ENCODE results near the gene PHYHD1. TPM values are rescaled to one million over a fixed set of nuclear protein-coding genes. Genes with fewer than 3 reads are reported as not detected.

Gene PHYHD1
- total and polyA plus RNA-seq, 2 of the 13 experiments (the other 11 are each of a cell fraction or from before 2014, with no cell fraction given): 10.6 to 25.3 TPM

DNA sequence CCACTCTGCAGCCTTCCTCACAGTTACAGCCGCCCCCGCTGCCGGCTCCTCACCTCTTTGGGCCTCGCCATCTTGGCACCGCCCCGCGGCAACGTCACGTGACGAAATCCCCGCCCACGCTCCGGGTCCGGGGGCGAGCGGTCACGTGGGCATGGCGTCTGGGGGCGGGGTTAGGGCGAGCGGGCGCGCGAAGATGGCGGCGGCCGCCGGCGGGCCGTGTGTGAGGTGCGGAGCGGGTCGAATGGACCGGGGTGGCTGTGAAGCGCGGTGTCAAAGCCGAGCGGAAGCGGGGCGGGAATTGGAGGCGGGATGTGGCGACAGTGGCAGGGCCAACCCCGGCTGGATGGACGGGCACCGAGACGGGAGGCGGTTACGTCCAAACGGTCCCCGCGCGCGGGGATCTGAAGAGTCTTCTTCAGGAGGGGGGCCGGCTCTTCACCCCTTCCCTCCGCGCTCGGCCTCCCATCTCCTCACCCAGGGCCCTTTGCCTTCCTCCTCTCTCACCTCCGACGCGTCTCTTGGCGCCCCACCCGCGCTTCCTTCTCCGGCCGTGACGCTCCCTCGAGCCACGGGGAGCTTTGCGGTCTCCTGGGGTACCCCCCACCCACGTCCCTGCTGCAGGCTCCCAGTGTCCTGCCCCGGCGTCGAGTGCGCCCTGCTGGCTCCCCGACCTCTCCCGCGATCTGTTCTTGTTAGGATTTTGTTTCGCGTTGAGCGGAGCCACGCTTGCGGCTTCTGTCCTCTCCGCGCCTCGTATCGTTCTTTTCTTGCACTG lies 26.9 kb downstream of the PHYHD1 start, which contains the start of the genes DOLK and NUP188 (continued):
- TF ChIP-seq MAZ (IDR thresholded peaks at IDR 0.05; ENCODE audit: borderline replicate concordance, low read depth, low read length) (peak; percentile 83), MAZ (CRISPR knock-in tag; IDR thresholded peaks at IDR 0.05; ENCODE audit: low read depth) (peak; percentile 86), MTF2 (CRISPR knock-in tag; IDR thresholded peaks at IDR 0.05; ENCODE audit: borderline replicate concordance) (no peak; the same call in 1 of the 2 replicates), NR2F2 (IDR thresholded peaks at IDR 0.05; ENCODE audit: borderline replicate concordance, low read depth) (no peak), ZNF431 (CRISPR knock-in tag; IDR thresholded peaks at IDR 0.05; ENCODE audit: borderline replicate concordance, low read depth) (peak; percentile 70; the same call in 1 of the 2 replicates), HNF4A (CRISPR knock-in tag; IDR thresholded peaks at IDR 0.05) (0 out of 2 replicates have a peak, but pooled peaks have one; percentile 15), MAFK (conservative IDR thresholded peaks at IDR 0.05 in 1 of 2, IDR thresholded peaks at IDR 0.05 in 1 of 2; ENCODE audit: low read length in 2 of 2) (no peak), ARHGAP35 (CRISPR knock-in tag; IDR thresholded peaks at IDR 0.05; ENCODE audit: borderline replicate concordance) (no peak), NR2C2 (CRISPR knock-in tag; IDR thresholded peaks at IDR 0.05; ENCODE audit: borderline replicate concordance) (peak; percentile 61; the same call in 1 of the 2 replicates), RARG (CRISPR knock-in tag; IDR thresholded peaks at IDR 0.05; ENCODE audit: low read depth) (no peak), ZHX2 (IDR thresholded peaks at IDR 0.05; ENCODE audit: low read depth) (peak; percentile 75), ZHX2 (CRISPR knock-in tag; IDR thresholded peaks at IDR 0.05; ENCODE audit: borderline replicate concordance) (0 out of 2 replicates have a peak, but pooled peaks have one; percentile 26)
- TF ChIP-seq, protein P1, sequence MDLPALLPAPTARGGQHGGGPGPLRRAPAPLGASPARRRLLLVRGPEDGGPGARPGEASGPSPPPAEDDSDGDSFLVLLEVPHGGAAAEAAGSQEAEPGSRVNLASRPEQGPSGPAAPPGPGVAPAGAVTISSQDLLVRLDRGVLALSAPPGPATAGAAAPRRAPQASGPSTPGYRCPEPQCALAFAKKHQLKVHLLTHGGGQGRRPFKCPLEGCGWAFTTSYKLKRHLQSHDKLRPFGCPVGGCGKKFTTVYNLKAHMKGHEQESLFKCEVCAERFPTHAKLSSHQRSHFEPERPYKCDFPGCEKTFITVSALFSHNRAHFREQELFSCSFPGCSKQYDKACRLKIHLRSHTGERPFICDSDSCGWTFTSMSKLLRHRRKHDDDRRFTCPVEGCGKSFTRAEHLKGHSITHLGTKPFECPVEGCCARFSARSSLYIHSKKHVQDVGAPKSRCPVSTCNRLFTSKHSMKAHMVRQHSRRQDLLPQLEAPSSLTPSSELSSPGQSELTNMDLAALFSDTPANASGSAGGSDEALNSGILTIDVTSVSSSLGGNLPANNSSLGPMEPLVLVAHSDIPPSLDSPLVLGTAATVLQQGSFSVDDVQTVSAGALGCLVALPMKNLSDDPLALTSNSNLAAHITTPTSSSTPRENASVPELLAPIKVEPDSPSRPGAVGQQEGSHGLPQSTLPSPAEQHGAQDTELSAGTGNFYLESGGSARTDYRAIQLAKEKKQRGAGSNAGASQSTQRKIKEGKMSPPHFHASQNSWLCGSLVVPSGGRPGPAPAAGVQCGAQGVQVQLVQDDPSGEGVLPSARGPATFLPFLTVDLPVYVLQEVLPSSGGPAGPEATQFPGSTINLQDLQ (CRISPR knock-in tag; IDR thresholded peaks at IDR 0.05): peak; percentile 22; the same call in 1 of the 2 replicates
- TF ChIP-seq, protein P2, sequence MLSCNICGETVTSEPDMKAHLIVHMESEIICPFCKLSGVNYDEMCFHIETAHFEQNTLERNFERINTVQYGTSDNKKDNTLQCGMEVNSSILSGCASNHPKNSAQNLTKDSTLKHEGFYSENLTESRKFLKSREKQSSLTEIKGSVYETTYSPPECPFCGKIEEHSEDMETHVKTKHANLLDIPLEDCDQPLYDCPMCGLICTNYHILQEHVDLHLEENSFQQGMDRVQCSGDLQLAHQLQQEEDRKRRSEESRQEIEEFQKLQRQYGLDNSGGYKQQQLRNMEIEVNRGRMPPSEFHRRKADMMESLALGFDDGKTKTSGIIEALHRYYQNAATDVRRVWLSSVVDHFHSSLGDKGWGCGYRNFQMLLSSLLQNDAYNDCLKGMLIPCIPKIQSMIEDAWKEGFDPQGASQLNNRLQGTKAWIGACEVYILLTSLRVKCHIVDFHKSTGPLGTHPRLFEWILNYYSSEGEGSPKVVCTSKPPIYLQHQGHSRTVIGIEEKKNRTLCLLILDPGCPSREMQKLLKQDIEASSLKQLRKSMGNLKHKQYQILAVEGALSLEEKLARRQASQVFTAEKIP (CRISPR knock-in tag; IDR thresholded peaks at IDR 0.05; ENCODE audit: borderline replicate concordance): no peak
- TF ChIP-seq, protein P3, sequence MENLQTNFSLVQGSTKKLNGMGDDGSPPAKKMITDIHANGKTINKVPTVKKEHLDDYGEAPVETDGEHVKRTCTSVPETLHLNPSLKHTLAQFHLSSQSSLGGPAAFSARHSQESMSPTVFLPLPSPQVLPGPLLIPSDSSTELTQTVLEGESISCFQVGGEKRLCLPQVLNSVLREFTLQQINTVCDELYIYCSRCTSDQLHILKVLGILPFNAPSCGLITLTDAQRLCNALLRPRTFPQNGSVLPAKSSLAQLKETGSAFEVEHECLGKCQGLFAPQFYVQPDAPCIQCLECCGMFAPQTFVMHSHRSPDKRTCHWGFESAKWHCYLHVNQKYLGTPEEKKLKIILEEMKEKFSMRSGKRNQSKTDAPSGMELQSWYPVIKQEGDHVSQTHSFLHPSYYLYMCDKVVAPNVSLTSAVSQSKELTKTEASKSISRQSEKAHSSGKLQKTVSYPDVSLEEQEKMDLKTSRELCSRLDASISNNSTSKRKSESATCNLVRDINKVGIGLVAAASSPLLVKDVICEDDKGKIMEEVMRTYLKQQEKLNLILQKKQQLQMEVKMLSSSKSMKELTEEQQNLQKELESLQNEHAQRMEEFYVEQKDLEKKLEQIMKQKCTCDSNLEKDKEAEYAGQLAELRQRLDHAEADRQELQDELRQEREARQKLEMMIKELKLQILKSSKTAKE (CRISPR knock-in tag; IDR thresholded peaks at IDR 0.05; ENCODE audit: borderline replicate concordance): 0 out of 2 replicates have a peak, but pooled peaks have one; percentile 53
